Neural progenitor cell (in vitro differentiated cells): Measurements from ENCODE around the gene PLOD3. TPM values are rescaled to one million over a fixed set of nuclear protein-coding genes. Genes with fewer than 3 reads are reported as not detected.

Source experiments
- DNase-seq: peaks from one replicate; pipeline ENCODE4 v3.0.0-alpha.2; 2016; ENCODE audit warnings: low spot score
- H2AFZ ChIP-seq: fragments of 200-600 bp; sonication (generic); replicated peaks from 2 replicates; pipeline ENCODE4 v1.6.1; 2016; ENCODE audit warnings: antibody characterized with exemption
- H3F3A ChIP-seq: fragments of 200-600 bp; sonication (generic); 2 replicates; pipeline ENCODE4 v1.6.1; 2016; ENCODE audit warnings: antibody characterized with exemption, low read depth
- H3K27ac ChIP-seq: fragments of 200-600 bp; sonication (generic); 2 replicates; pipeline ENCODE4 v1.5.1; 2016; ENCODE audit warnings: mild to moderate bottlenecking
- H3K27me3 ChIP-seq: fragments of 200-600 bp; sonication (generic); 2 replicates; pipeline ENCODE4 v1.6.1; 2016; ENCODE audit warnings: mild to moderate bottlenecking, moderate library complexity
- H3K36me3 ChIP-seq: fragments of 200-600 bp; sonication (generic); 2 replicates; pipeline ENCODE4 v1.5.1; 2016
- H3K4me1 ChIP-seq: fragments of 200-600 bp; sonication (generic); 2 replicates; pipeline ENCODE4 v1.6.1; 2016; ENCODE audit warnings: mixed run types
- H3K4me2 ChIP-seq: fragments of 200-600 bp; sonication (generic); 2 replicates; pipeline ENCODE4 v1.6.1; 2016
- H3K4me3 ChIP-seq: fragments of 200-600 bp; sonication (generic); 2 replicates; pipeline ENCODE4 v1.5.1; 2016
- H3K79me2 ChIP-seq: fragments of 200-600 bp; sonication (generic); 2 replicates; pipeline ENCODE4 v1.6.1; 2016; ENCODE audit warnings: low read depth
- H3K9ac ChIP-seq: fragments of 200-600 bp; sonication (generic); 2 replicates; pipeline ENCODE4 v1.6.1; 2016
- H3K9me3 ChIP-seq: fragments of 200-600 bp; sonication (generic); 2 replicates; pipeline ENCODE4 v1.5.1; 2016; ENCODE audit warnings: low read depth
- H4K20me1 ChIP-seq: fragments of 200-600 bp; sonication (generic); 2 replicates; pipeline ENCODE4 v1.6.1; 2016; ENCODE audit warnings: low read depth
- H3K27ac Mint-ChIP-seq: 3 replicates; pipeline ENCODE4 v1.8.0; 2021; ENCODE audit warnings: mixed read lengths
- H3K27me3 Mint-ChIP-seq: 2 replicates; pipeline ENCODE4 v1.8.0; 2022; ENCODE audit warnings: low read depth, mild to moderate bottlenecking, inconsistent platforms, moderate library complexity, mixed read lengths; ENCODE audit not compliant: insufficient read depth
- H3K36me3 Mint-ChIP-seq: 3 replicates; pipeline ENCODE4 v1.8.0; 2021; ENCODE audit warnings: mixed read lengths
- H3K4me1 Mint-ChIP-seq: 3 replicates; pipeline ENCODE4 v1.8.0; 2021; ENCODE audit warnings: mixed read lengths
- H3K4me3 Mint-ChIP-seq: 3 replicates; pipeline ENCODE4 v1.8.0; 2021; ENCODE audit warnings: mild to moderate bottlenecking, moderate library complexity, mixed read lengths
- H3K9me3 Mint-ChIP-seq: 3 replicates; pipeline ENCODE4 v1.8.0; 2020; ENCODE audit warnings: mixed read lengths
- EZH2 ChIP-seq: fragments of 200-600 bp; sonication (generic); IDR thresholded peaks from 2 replicates; pipeline ENCODE4 v1.6.1; 2017; ENCODE audit warnings: antibody characterized with exemption, mild to moderate bottlenecking, moderate library complexity
- EZH2phosphoT487 ChIP-seq: fragments of 200-600 bp; sonication (generic); IDR thresholded peaks from 2 replicates; pipeline ENCODE4 v1.6.1; 2017; ENCODE audit warnings: antibody characterized with exemption
- total RNA-seq: library from RNA; depleted of rRNA; stranded (reverse); fragments of >200 nt; gene quantifications from 2 replicates; pipeline ENCODE4 v1.2.3, GENCODE V29; 2015; ENCODE audit warnings: low replicate concordance
- TF ChIP-seq, protein P1 (sequence below): fragments of 200-600 bp; sonication (generic); IDR thresholded peaks from 2 replicates; pipeline ENCODE4 v1.5.1; 2017; ENCODE audit warnings: antibody characterized with exemption, mild to moderate bottlenecking

The PLOD3 gene
- total RNA-seq, 1 donor from 2014 or later = 9.4 TPM

DNA sequence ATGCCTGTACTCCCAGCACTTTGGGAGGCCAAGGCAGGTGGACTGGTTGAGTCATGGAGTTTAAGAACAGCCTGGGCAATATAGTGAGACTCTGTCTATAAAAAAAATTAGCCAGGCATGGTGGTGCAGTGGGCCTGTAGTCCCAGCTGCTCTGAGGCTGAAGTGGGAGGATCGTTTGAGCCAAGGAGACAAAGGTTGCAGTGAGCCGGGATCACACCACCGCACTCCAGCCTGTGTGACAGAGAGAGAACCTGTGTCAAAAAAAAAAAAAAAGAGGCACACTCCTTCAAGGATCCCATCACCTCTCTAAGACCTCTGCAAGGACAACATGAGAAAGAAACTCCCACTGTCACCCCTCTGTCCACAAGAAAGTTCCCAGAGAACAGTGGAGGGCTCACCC, 41.7 kb downstream of the PLOD3 start:
- TF ChIP-seq, protein P1, sequence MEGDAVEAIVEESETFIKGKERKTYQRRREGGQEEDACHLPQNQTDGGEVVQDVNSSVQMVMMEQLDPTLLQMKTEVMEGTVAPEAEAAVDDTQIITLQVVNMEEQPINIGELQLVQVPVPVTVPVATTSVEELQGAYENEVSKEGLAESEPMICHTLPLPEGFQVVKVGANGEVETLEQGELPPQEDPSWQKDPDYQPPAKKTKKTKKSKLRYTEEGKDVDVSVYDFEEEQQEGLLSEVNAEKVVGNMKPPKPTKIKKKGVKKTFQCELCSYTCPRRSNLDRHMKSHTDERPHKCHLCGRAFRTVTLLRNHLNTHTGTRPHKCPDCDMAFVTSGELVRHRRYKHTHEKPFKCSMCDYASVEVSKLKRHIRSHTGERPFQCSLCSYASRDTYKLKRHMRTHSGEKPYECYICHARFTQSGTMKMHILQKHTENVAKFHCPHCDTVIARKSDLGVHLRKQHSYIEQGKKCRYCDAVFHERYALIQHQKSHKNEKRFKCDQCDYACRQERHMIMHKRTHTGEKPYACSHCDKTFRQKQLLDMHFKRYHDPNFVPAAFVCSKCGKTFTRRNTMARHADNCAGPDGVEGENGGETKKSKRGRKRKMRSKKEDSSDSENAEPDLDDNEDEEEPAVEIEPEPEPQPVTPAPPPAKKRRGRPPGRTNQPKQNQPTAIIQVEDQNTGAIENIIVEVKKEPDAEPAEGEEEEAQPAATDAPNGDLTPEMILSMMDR = no peak
- TF ChIP-seq EZH2phosphoT487 (no peak), EZH2 (no peak)
- peaks cover 100% of the 10 kb centered on the region for H3K27me3 ChIP-seq
- H3K27ac ChIP-seq = no peak overlapping the region
- H3K4me2 ChIP-seq = no peak overlapping the region
- no peak overlapping the region for H2AFZ ChIP-seq
- Mint-ChIP-seq H3K27ac (no peak overlapping the region), H3K27me3 (peaks cover 74% of the 10 kb centered on the region), H3K9me3 (peaks cover 3% of the 10 kb centered on the region), H3K4me1 (peaks cover 26% of the 10 kb centered on the region), H3K36me3 (no peaks in the 10 kb centered on the region), H3K4me3 (peak overlapping the region; percentile 48)
- H3K79me2 ChIP-seq = no peaks in the 10 kb centered on the region
- peaks cover 42% of the 10 kb centered on the region for H4K20me1 ChIP-seq
- DNase-seq = no peak
- H3K4me3 ChIP-seq = no peak overlapping the region
- H3K9ac ChIP-seq = no peak overlapping the region
- H3K9me3 ChIP-seq = no peaks in the 10 kb centered on the region
- no peaks in the 10 kb centered on the region for H3K36me3 ChIP-seq
- peaks cover 32% of the 10 kb centered on the region for H3K4me1 ChIP-seq
- H3F3A ChIP-seq = peaks cover 34% of the 10 kb centered on the region

DNA sequence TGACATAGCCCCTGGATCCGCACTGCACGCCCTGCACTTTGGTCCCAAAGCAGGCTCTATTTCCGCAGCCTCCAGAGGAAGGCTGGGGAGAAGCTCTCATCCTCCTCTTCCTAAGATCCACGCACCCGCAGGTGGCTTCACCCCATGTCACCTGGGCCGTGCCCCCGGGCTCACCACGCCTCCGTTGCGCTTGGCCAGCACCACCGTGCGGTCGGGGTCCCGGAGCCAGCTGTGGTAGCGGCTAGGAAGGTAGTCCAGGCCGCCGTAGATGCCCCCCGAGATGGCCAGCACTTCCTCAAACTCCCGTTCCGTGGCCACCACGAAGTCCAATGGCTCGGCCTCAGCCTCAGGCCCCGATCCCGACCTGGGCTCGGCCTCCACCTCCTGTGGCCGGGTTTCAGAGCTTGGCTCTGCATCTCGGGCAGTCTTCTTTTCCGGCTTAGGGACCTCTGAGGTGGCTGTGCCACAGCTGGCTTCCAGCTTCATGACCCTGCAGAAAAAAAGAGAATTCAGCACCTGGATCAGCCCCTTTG, 43.0 kb downstream of the PLOD3 start:
- Histone ChIP-seq H3K4me1 (peaks cover 29% of the 10 kb centered on the region), H3F3A (peaks cover 29% of the 10 kb centered on the region), H3K9me3 (no peaks in the 10 kb centered on the region), H3K36me3 (no peaks in the 10 kb centered on the region), H4K20me1 (peaks cover 50% of the 10 kb centered on the region), H3K9ac (no peak overlapping the region), H3K79me2 (no peaks in the 10 kb centered on the region), H3K4me3 (peak overlapping the region; percentile 27), H3K27ac (no peak overlapping the region), H3K27me3 (peaks cover 100% of the 10 kb centered on the region), H2AFZ (no peak overlapping the region), H3K4me2 (peak overlapping the region; percentile 73)
- H3K4me1 Mint-ChIP-seq = peaks cover 33% of the 10 kb centered on the region
- DNase-seq = peak; percentile 52
- peak overlapping the region; percentile 69 for H3K4me3 Mint-ChIP-seq
- H3K27ac Mint-ChIP-seq = no peak overlapping the region
- peaks cover 2% of the 10 kb centered on the region for H3K9me3 Mint-ChIP-seq
- no peaks in the 10 kb centered on the region for H3K36me3 Mint-ChIP-seq
- TF ChIP-seq EZH2phosphoT487 = no peak
- TF ChIP-seq, protein P1 = no peak
- no peak for TF ChIP-seq EZH2
- H3K27me3 Mint-ChIP-seq = peaks cover 83% of the 10 kb centered on the region

DNA sequence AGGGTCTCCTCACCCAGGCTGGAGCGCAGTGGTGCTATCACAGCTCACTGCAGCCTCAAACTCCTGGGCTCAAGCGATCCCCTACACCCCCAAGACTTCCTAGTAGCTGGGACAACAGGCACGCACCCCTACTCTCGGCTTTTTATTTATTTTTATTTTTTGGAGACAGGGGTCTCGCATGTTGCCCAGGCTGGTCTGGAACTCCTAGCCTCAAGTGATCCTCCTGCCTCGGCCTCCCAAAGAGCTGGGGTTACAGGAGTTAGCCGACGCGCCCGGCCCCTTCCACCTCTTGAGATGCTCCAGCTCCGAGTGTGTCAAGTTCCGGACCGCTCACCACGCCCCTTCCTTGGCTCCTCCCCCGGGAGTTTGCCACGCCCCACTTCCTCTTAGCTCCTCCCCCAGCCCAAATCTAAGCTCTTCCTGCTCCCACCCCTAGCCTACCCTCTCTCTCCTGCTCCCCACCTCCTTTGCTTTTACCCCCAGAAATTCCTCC, 43.6 kb downstream of the PLOD3 start:
- Histone ChIP-seq H3K79me2 (no peaks in the 10 kb centered on the region), H2AFZ (no peak overlapping the region), H3K27ac (no peak overlapping the region), H3K4me2 (peak overlapping the region; percentile 73), H3K9ac (no peak overlapping the region), H3K36me3 (no peaks in the 10 kb centered on the region), H3K9me3 (no peaks in the 10 kb centered on the region), H4K20me1 (peaks cover 50% of the 10 kb centered on the region), H3F3A (peaks cover 23% of the 10 kb centered on the region), H3K27me3 (peaks cover 100% of the 10 kb centered on the region), H3K4me1 (peaks cover 26% of the 10 kb centered on the region), H3K4me3 (peak overlapping the region; percentile 27)
- Mint-ChIP-seq H3K4me1 (peaks cover 36% of the 10 kb centered on the region), H3K9me3 (peaks cover 2% of the 10 kb centered on the region), H3K27ac (no peak overlapping the region), H3K36me3 (no peaks in the 10 kb centered on the region), H3K27me3 (peaks cover 84% of the 10 kb centered on the region), H3K4me3 (peak overlapping the region; percentile 69)
- peak; percentile 70 for DNase-seq
- TF ChIP-seq EZH2phosphoT487 (no peak), EZH2 (no peak)
- TF ChIP-seq, protein P1 = no peak
